ENCODE results near the gene COA1.
"Not testable (repeated sequence)": the region's sequence is repeated elsewhere in the genome, so short reads cannot be mapped to it uniquely, and the experiment has no call there.

COA1 gene

GRCh38 chr7:43729214-43729923 is at the start of gene COA1:
TSS of gene COA1 (minus strand) at chr7:43729523. CDS start at chr7:43648614, 80,909 bp downstream.
- TF ChIP-seq, protein P1, sequence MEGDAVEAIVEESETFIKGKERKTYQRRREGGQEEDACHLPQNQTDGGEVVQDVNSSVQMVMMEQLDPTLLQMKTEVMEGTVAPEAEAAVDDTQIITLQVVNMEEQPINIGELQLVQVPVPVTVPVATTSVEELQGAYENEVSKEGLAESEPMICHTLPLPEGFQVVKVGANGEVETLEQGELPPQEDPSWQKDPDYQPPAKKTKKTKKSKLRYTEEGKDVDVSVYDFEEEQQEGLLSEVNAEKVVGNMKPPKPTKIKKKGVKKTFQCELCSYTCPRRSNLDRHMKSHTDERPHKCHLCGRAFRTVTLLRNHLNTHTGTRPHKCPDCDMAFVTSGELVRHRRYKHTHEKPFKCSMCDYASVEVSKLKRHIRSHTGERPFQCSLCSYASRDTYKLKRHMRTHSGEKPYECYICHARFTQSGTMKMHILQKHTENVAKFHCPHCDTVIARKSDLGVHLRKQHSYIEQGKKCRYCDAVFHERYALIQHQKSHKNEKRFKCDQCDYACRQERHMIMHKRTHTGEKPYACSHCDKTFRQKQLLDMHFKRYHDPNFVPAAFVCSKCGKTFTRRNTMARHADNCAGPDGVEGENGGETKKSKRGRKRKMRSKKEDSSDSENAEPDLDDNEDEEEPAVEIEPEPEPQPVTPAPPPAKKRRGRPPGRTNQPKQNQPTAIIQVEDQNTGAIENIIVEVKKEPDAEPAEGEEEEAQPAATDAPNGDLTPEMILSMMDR (conservative IDR thresholded peaks at IDR 0.05; ENCODE audit: low read depth, low read length): no peak
- peak within 1 kb of the TSS; percentile 97 for H3K4me3 ChIP-seq (ENCODE audit: low read length)
- DNase-seq (ENCODE audit: low read depth): peak; percentile 71

DNA sequence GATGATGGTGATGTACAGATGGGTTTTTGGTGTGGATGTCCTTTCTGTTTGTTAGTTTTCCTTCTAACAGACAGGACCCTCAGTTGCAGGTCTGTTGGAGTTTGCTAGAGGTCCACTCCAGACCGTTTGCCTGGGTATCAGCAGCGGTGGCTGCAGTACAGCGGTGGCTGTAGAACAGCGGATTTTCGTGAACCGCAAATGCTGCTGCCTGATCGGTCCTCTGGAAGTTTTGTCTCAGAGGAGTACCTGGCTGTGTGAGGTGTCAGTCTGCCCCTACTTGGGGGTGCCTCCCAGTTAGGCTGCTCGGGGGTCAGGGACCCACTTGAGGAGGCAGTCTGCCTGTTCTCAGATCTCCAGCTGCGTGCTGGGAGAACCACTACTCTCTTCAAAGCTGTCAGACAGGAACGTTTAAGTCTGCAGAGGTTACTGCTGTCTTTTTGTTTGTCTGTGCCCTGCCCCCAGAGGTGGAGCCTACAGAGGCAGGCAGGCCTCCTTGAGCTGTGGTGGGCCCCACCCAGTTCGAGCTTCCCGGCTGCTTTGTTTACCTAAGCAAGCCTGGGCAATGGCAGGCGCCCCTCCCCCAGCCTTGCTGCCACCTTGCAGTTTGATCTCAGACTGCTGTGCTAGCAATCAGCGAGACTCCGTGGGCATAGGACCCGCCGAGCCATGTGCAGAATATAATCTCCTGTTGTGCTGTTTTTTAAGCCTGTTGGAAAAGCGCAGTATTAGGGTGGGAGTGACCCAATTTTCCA is 49.1 kb upstream of the COA1 start:
- not testable (repeated sequence) for H3K4me3 ChIP-seq (ENCODE audit: low read length); DNase-seq (ENCODE audit: low read depth)

- H3K4me3 ChIP-seq (ENCODE audit: low read length); DNase-seq (ENCODE audit: low read depth): not testable (repeated sequence)
Measured at GRCh38 chr7:43775255-43775654, 45.9 kb upstream of the COA1 start.

DNA sequence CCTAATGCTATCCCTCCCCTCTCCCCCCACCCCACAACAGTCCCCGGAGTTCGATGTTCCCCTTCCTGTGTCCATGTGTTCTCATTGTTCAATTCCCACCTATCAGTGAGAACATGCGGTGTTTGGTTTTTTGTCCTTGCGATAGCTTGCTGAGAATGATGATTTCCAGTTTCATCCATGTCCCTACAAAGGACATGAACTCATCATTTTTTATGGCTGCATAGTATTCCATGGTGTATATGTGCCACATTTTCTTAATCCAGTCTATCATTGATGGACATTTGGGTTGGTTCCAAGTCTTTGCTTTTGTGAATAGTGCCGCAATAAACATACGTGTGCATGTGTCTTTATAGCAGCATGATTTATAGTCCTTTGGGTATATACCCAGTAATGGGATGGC is 43.9 kb upstream of the COA1 start:
- not testable (repeated sequence) for DNase-seq (ENCODE audit: low read depth); H3K4me3 ChIP-seq (ENCODE audit: low read length)

- no peak overlapping the region for H3K4me3 ChIP-seq (ENCODE audit: low read length)
- TF ChIP-seq, protein P1 (conservative IDR thresholded peaks at IDR 0.05; ENCODE audit: low read depth, low read length): no peak
Measured at GRCh38 chr7:43771573-43771972, 42.2 kb upstream of the COA1 start.

GRCh38 chr7:43771128-43771527 is 41.8 kb upstream of the COA1 start:
- TF ChIP-seq, protein P1 (conservative IDR thresholded peaks at IDR 0.05; ENCODE audit: low read depth, low read length): no peak
- H3K4me3 ChIP-seq (ENCODE audit: low read length): no peak overlapping the region
- no peak for DNase-seq (ENCODE audit: low read depth)

More at GRCh38 chr7:43771573-43771972, 42.2 kb upstream of the COA1 start:
- DNase-seq (ENCODE audit: low read depth): no peak

DNA sequence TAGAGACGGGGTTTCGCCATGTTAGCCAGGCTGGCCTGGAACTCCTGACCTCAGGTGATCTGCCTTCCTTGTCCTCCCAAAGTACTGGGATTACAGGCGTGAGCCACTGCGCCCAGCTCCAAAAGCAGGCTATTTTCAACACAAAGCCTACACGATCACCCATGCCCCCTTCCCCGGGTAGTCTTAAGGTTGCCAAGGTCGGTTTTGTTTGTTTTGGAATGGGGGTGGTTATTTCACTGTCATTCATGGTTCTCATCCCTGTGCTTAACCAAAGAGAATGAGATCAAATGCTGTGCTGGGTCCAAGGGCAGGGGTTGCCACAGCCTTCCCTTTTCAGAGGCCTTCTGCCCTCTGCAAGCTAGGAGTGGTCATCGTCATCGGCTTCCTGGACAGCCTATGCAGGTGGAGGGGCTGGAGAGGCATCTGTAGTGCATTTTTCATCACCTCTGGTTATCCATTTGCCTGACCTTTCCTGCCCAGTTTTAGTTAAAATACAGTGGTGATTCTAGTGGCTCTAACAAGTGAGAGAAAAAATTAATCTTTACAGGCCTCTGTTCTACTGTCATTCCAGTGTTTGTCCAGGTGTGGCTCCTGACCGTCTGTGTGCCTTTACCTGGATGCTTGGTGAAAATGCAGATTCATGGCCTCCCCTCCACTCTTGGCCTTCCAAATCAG is 40.6 kb upstream of the COA1 start:
- no peak for DNase-seq (ENCODE audit: low read depth)
- TF ChIP-seq, protein P1 (conservative IDR thresholded peaks at IDR 0.05; ENCODE audit: low read depth, low read length): no peak
- H3K4me3 ChIP-seq (ENCODE audit: low read length): no peak overlapping the region

DNA sequence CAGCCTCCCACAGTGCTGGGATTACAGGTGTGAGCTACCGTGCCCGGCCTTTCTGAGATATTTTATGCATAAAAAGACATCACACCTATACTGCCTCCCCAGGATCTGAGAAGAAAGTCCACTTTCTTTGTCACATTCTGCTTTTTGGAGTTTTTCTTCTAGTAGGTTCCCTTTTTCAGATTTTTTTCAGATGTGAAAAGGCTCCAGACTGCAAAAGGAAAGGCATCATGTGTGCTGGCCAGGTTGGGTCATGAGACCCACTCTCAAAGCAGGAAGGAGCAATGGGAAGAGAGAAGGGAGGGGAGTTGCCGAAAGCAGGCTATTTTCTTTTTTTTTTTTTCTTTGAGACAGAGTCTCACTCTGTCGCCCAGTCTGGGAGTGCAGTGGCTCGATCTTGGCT is 40.0 kb upstream of the COA1 start:
- no peak overlapping the region for H3K4me3 ChIP-seq (ENCODE audit: low read length)
- TF ChIP-seq, protein P1 (conservative IDR thresholded peaks at IDR 0.05; ENCODE audit: low read depth, low read length): no peak
- no peak for DNase-seq (ENCODE audit: low read depth)

Data from retinal pigment epithelial cell (primary cell).